Measurements from ENCODE around the gene CDH3. TPM values are rescaled to one million over a fixed set of nuclear protein-coding genes. Genes with fewer than 3 reads are reported as not detected.

Gene CDH3
- total RNA-seq, 1 donor from 2014 or later, result not detected

DNA sequence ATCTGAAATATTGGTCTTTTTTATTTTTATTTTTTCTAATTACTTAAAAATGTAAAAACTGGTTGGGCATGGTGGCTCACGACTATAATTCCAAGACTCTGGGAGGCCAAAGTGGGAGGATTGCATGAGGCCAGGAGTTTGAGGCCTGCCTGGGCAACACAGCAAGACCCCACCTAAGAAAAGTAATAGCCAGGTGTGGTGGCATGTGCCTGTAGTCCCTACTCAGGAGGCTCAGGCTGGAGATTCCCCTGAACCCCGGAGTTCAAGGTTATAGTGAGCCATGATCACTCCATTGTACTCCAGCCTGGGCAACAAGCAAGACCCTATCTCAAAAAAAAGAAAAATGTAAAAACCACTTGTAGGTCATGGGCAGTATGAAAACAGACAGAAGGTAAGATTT is 36.8 kb upstream of the CDH3 start:
- no peak for DNase-seq (ENCODE audit: low spot score in 2 of 2)
- Histone ChIP-seq H3K9me3 (peaks cover 0 to 5% of the 10 kb centered on the region in 2 donors), H3K27me3 (no peaks in the 10 kb centered on the region), H3K27ac (no peak overlapping the region), H3K36me3 (no peaks in the 10 kb centered on the region), H3K4me1 (no peaks in the 10 kb centered on the region), H3K4me3 (no peak overlapping the region)
- intact Hi-C loops (cut with DNase I), result no loop called here
- no peak for TF ChIP-seq CTCF (IDR thresholded peaks at IDR 0.05)

GRCh38 chr16:68612996-68613395 is 32.1 kb upstream of the CDH3 start:
- Histone ChIP-seq H3K36me3 (no peaks in the 10 kb centered on the region), H3K4me3 (no peak overlapping the region)

DNA sequence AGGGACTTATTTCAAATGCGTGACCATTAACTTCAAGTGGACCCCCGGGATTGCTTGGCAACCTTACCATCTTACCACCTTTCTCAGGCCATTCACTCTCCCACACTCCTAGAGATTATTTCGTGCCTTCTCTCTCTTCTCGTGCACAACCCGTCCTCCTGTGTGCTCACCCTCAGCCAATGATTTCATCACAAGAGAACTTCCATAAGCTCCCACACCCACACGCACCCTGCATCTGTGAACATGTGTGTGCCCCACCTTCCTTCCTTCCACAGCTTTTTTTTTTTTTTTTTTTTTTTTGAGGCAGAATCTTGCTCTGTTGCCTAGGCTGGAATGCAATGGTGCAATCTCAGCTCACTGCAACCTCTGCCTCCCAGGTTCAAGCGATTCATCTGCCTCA is 27.4 kb upstream of the CDH3 start:
- Histone ChIP-seq H3K4me1 (no peaks in the 10 kb centered on the region), H3K27ac (no peak overlapping the region), H3K9me3 (peaks cover 0 to 5% of the 10 kb centered on the region in 2 donors), H3K27me3 (no peaks in the 10 kb centered on the region), H3K4me3 (no peak overlapping the region), H3K36me3 (no peaks in the 10 kb centered on the region)
- intact Hi-C loops (cut with DNase I), result no loop called here
- no peak for TF ChIP-seq CTCF (IDR thresholded peaks at IDR 0.05)
- DNase-seq (ENCODE audit: low spot score in 2 of 2), result no peak

More at GRCh38 chr16:68612996-68613395, 32.1 kb upstream of the CDH3 start:
- no peak overlapping the region for H3K27ac ChIP-seq
- intact Hi-C loops (cut with DNase I), result no loop called here
- no peak for TF ChIP-seq CTCF (IDR thresholded peaks at IDR 0.05)
- no peak for DNase-seq (ENCODE audit: low spot score in 2 of 2)
- H3K4me1 ChIP-seq, result no peaks in the 10 kb centered on the region
- peaks cover 0 to 6% of the 10 kb centered on the region in 2 donors for H3K9me3 ChIP-seq
- H3K27me3 ChIP-seq, result no peaks in the 10 kb centered on the region

DNA sequence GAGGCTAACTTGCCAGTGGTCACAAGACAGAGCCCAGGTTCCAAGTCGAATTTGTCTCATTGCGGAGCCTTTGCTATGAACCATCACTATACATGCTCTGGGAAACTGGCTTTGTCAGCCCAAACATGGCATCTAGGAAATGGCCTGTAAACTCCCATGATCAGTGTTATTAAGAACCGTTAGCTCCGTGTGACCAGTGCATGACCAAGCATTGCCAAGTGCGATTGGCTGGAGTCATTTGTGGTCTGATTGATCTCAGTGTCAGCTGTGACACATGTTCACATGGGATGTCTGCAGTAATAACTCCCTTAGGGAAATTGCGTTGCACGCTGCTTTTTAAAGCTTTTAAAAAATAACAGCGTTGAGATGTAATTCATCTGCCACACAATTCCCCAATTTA is 18.6 kb upstream of the CDH3 start:
- no peaks in the 10 kb centered on the region for H3K4me1 ChIP-seq
- no peaks in the 10 kb centered on the region for H3K36me3 ChIP-seq
- intact Hi-C loops (cut with DNase I), result no loop called here
- H3K27ac ChIP-seq, result no peak overlapping the region
- H3K4me3 ChIP-seq, result no peak overlapping the region
- TF ChIP-seq CTCF (IDR thresholded peaks at IDR 0.05), result no peak
- H3K27me3 ChIP-seq, result no peaks in the 10 kb centered on the region
- H3K9me3 ChIP-seq, result no peaks in the 10 kb centered on the region
- no peak for DNase-seq (ENCODE audit: low spot score in 2 of 2)

GRCh38 chr16:68627951-68628425 is 17.1 kb upstream of the CDH3 start:
- intact Hi-C loops (cut with DNase I), result no loop called here
- no peak for TF ChIP-seq CTCF (IDR thresholded peaks at IDR 0.05)
- H3K27me3 ChIP-seq, result no peaks in the 10 kb centered on the region
- no peak overlapping the region for H3K4me3 ChIP-seq
- H3K36me3 ChIP-seq, result no peaks in the 10 kb centered on the region
- H3K9me3 ChIP-seq, result no peaks in the 10 kb centered on the region
- H3K27ac ChIP-seq, result no peak overlapping the region
- DNase-seq (ENCODE audit: low spot score in 2 of 2), result no peak
- H3K4me1 ChIP-seq, result no peaks in the 10 kb centered on the region

DNA sequence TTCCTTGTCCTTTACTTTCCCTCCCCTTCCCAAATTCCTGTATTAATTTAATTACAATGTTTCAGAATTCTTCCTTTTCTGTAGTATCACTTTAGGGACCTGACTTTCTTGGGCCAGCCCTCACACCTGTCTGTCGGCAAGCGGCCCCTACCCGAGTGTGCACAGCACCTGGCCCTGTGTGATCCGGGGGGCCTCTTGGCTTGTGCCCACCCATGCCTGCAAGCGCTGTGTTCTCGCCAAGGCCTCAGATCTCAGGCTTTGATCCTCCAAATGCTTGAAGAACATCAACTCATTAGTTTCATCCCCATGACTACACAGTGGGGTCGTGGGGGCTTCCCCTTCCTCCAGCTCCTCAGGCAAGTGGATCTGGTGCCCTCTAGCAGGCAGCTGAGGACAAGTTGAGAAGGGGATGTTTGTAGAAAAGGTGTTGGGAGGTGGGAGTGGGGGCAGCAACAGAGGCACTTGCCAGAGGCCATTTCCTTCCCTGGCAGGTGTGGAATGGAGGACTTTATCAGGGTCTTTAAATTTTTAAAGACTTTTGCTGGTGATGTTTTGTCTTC is 15.7 kb upstream of the CDH3 start:
- no peaks in the 10 kb centered on the region for H3K27me3 ChIP-seq
- H3K4me1 ChIP-seq, result no peaks in the 10 kb centered on the region
- no peak overlapping the region for H3K4me3 ChIP-seq
- H3K36me3 ChIP-seq, result no peaks in the 10 kb centered on the region
- no peak for TF ChIP-seq CTCF (IDR thresholded peaks at IDR 0.05)
- no peak overlapping the region for H3K27ac ChIP-seq
- intact Hi-C loops (cut with DNase I), result no loop called here
- no peaks in the 10 kb centered on the region for H3K9me3 ChIP-seq
- no peak for DNase-seq (ENCODE audit: low spot score in 2 of 2)
